ENCODE measurements around the gene ASPA. TPM values are rescaled to one million over a fixed set of nuclear protein-coding genes. Genes with fewer than 3 reads are reported as not detected.

ASPA gene
- total RNA-seq, 4 donors from 2014 or later, result 4.5 to 14.7 (median 6.2) TPM

DNA sequence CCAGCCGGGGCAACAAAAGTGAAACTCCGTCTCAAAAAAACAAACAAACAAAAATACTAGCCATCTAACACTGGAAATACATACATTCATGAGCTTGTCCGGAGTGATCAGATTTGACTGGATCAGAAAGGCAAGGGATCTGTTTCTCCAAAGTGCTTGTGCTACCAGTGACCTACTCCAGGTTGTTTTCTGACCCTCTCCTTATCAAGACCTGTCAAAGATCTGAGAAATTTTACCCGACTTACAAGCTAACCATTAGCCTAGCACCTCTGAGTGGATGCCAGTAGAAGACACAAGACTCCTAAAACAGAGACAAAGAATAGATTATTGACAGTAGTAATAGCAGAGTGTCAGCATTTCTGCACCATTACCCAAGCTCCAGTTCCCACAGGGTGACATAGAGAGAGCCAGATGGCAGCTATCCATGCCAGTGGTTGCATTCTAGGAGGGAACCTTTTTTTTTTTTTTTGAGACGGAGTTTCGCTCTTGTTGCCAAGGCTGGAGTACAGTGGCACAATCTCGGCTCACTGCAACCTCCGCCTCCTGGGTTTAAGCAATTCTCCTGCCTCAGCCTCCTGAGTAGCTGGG lies 9.8 kb downstream of the ASPA start:
- ATAC-seq (ENCODE audit: low FRiP score) (no peak), DNase-seq (ENCODE audit: low spot score) (no peak)
- TF ChIP-seq CTCF (IDR thresholded peaks at IDR 0.05), result no peak

- no peak for ATAC-seq (ENCODE audit: low FRiP score)
- no peak for TF ChIP-seq CTCF (IDR thresholded peaks at IDR 0.05)
- no peak for DNase-seq (ENCODE audit: low spot score)
These were observed 21.3 kb downstream of the ASPA start for GRCh38 chr17:3497101-3497500.

DNA sequence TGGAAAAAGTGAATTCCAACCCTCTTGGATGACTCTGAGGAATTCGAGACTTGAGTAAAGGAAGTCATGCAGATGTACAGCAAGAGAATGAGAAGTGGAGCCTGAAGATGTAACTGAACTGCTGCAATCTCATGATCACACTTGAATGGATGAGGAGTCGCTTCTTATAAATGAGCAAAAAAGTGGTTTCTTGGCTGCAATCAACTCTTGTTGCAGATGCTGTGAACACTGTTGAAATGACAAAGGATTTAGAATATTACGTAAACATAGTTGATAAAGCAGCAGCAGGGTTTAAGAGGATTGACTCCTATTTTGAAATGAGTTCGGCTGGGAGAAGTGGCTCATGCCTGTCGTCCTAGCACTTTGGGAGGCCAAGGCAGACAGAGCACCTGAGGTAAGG lies 25.5 kb downstream of the ASPA start:
- ATAC-seq (ENCODE audit: low FRiP score), result no peak
- DNase-seq (ENCODE audit: low spot score), result no peak
- TF ChIP-seq CTCF (IDR thresholded peaks at IDR 0.05), result no peak

- DNase-seq (ENCODE audit: low spot score) (no peak), ATAC-seq (ENCODE audit: low FRiP score) (no peak)
- TF ChIP-seq CTCF (IDR thresholded peaks at IDR 0.05), result no peak
These were observed 26.7 kb downstream of the ASPA start for GRCh38 chr17:3502466-3502865.

DNA sequence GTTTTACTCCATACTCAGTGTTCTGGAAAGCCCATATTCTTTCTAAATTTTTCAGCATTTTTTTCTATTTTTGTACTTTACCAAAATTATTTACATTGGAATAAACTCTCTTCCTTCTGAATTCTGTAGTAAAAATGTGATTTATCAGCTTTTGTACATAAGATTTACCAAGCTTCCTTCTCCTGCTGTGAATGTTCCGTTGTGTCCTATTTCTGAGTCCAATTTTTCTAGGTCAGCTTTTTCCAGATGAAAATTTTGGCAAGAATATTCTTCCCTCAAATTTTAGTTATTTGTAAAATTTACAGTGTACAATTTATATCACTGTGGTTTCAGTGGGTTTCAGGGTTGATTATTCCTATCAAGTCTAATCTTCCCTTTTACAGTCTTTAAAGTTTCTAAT lies 27.5 kb downstream of the ASPA start:
- TF ChIP-seq CTCF (IDR thresholded peaks at IDR 0.05), result no peak
- ATAC-seq (ENCODE audit: low FRiP score), result no peak
- no peak for DNase-seq (ENCODE audit: low spot score)

GRCh38 chr17:3505008-3505407 lies 29.2 kb downstream of the ASPA start:
- no peak for TF ChIP-seq CTCF (IDR thresholded peaks at IDR 0.05)
- ATAC-seq (ENCODE audit: low FRiP score), result no peak

DNA sequence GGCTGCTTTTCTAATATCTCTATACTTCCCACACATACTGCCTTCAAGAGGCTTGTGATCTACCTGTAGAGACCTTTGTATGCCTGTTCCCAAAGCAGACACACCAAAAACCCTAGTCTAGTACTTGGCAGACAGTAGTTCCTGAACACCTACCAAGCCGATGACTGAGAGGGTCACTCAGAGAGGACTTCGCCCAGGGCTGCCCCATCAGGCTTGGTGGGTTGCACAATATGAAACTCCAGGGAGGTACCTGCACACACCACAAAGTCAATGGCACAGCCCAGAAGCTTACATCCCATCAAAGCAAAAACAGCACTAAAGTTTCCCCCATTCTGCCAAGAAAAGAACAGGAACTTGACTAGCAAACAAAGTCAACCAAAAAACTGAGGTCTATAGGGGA lies 30.3 kb downstream of the ASPA start:
- no peak for DNase-seq (ENCODE audit: low spot score)
- no peak for ATAC-seq (ENCODE audit: low FRiP score)
- no peak for TF ChIP-seq CTCF (IDR thresholded peaks at IDR 0.05)

More at GRCh38 chr17:3505008-3505407, 29.2 kb downstream of the ASPA start:
- no peak for DNase-seq (ENCODE audit: low spot score)
